GM18508 (cell line): Measurements from ENCODE around the gene LPGAT1.

Source experiments
- ATAC-seq: cut with Tn5 transposase; IDR thresholded peaks from one replicate; pipeline ENCODE4 v1.9.1; 2021; ENCODE audit warnings: moderate number of reproducible peaks; ENCODE audit not compliant: insufficient read depth, unreplicated experiment

Gene LPGAT1

GRCh38 chr1:211829343-211830054 is 1.1 kb downstream of the LPGAT1 start:
- ATAC-seq, result no peak

- ATAC-seq, result no peak
Measured at GRCh38 chr1:211828584-211829342, 1.8 kb downstream of the LPGAT1 start.

GRCh38 chr1:211827051-211827450 is 3.5 kb downstream of the LPGAT1 start:
- no peak for ATAC-seq

DNA sequence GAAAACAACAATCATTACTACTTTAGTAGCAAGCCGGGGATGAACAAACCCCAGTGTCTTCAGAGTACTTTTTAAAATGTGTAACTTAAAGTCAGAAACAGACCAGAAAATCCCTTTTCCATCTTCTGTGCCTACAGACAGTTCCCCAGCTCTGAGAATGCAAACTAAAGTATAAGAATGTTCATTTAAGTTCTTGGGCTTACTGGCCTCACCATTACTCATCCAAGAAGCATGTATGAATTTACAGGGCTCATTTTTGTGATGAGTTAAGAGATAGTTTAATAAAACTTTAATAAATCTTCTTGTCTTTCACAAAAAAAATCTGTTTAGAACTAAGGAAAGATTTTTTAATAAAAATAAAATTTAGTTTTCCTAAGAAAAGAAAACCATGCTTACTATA is 4.6 kb downstream of the LPGAT1 start:
- no peak for ATAC-seq

GRCh38 chr1:211822677-211823407 is 7.7 kb downstream of the LPGAT1 start:
- no peak for ATAC-seq

DNA sequence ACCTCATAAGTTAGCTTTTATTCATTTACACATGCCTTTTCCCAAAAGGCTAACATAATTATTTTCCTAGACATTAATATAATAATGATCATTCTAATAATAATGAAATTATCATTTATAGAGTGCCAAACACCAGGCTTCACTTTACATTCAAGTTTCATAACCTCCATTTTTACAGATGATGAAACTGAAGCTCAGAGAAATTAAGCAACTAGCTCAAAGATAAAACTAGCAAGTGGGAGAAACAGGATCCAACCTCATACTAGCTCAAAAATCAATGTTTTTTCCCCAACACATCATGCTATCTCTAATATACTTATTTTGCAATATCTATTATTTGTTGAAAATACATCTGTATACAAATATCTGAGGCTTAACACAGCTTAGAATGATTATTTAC is 14.0 kb downstream of the LPGAT1 start:
- ATAC-seq, result no peak

DNA sequence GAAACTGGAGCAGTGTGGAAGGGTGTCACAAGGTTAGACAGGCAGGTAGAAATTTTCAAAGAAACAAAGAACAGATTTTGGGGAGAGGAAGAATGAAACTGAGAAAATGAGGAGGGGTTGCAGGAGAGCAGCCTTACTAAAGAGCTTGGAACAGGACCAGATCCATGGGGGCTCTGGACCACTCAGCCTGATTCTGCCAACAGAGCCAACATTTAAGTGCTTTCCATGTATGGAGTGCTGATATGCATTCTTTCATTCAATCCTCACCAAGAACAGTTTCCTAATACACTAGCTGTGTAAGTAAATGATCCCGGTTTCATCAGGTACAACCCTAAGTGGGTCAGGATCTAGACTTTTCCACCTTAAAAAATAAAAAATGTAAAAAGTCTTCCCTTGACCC is 16.2 kb downstream of the LPGAT1 start:
- no peak for ATAC-seq

GRCh38 chr1:211813590-211813989 is 17.0 kb downstream of the LPGAT1 start:
- no peak for ATAC-seq

GRCh38 chr1:211812584-211812983 is 18.0 kb downstream of the LPGAT1 start:
- no peak for ATAC-seq

DNA sequence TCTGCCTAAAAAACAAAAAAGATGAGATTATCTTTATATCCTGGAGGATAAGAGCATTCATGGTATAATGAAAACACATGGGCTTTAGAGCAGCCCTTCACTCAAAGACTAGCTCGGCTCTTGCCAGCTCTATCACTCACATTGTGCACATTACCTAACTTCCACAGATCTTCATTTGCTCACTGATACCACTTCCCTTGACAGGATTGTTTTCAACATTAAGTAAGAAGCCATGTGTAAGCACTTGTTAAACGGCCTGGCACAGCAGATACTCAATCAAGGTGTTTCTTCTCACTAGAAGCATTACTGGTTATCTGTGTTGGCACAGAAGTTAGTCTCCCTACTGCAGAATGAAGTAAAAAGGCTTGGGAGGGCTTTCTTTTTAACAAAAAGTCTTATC is 18.7 kb downstream of the LPGAT1 start:
- ATAC-seq, result no peak

GRCh38 chr1:211811126-211811525 is 19.4 kb downstream of the LPGAT1 start:
- ATAC-seq, result no peak

DNA sequence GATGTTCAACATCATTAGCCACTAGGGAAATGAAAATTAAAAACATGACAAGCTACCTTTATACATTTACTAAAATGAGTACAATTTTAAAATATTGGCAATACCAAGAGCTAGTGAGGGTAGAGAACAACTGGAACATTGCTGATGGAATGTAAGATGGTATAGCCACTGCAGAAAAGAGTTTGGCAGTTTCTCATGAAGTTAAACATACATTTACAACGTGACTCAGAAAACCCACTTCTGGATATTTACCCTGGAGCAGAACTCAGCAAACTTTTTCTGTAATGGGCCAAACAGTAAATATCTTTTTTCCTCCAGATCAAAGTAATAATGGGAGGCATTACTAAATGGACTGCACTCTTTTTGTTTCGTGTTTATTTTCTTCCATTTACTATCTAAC is 22.1 kb downstream of the LPGAT1 start:
- ATAC-seq, result no peak

DNA sequence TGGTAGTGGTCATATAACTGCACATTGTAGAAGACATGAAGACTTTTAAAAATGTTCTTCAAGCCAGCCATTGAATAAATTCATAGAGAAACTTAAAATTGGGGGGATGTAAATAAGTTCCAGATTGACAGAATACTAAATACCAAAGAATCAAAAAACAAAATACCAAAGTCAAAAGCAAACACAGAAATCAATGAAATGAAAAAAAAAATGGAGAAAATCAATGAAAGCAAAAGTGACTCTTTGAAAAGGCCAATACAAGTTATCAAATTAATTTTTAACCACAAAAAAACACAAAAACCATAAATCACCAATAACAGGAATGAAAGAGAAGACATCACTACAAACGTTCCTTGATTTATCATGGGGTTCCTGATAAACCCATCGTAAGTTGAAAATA is 25.6 kb downstream of the LPGAT1 start:
- ATAC-seq, result no peak

DNA sequence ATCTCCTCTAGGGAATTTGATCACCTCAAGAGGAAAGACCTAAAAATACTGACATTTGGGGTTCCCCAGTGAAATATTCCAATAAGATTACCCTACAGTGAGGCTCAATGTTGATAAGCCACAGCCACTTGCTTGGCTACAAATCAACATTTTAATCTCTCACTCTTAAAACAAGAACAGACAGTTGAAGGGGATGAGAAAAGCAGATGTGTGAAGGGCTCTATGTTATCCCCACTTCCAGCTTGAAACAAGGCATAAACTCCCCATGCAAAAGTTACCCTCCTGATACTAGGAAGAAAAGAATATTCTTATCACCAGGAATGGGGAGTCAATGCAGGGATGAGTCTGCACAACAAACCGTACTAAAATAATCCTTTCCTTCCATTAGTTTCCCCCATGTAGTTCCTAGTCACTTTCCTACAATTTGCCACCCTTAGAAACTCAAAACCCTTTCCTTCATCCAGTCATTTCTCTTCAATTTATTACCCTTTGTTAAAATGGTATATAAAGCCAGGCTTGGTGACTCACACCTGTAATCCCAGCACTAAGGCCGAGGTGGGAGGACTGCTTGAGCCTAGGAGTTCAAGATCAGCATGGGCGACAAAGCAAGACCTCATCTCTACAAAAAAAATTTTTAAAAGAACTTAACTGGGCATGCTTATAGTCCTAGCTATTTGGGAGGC is 29.5 kb downstream of the LPGAT1 start:
- no peak for ATAC-seq

DNA sequence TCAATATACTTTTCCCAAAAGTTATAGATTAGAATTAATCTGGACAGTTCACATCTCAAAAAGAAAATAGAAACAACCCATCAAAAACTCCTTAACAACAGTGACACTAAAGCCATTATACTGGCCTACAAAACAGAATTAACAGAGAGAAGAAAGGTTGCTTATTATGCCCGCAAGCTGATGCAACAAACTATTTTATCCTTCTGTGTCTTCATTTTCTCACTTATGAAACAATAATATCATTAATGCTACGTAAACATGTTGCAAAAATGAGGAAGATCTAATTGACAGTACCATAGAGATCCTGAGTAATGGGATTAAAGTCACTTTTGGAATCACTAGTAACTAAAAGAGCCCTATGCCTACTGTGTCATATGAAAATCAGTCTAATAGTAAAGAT is 32.6 kb downstream of the LPGAT1 start:
- ATAC-seq, result no peak

GRCh38 chr1:211791979-211792378 is 38.6 kb downstream of the LPGAT1 start:
- ATAC-seq, result no peak

GRCh38 chr1:211789641-211790464 is 40.7 kb downstream of the LPGAT1 start:
- no peak for ATAC-seq

GRCh38 chr1:211788626-211789025 is 41.9 kb downstream of the LPGAT1 start:
- ATAC-seq, result no peak

- no peak for ATAC-seq
Measured at GRCh38 chr1:211783897-211784296, 46.7 kb downstream of the LPGAT1 start.

DNA sequence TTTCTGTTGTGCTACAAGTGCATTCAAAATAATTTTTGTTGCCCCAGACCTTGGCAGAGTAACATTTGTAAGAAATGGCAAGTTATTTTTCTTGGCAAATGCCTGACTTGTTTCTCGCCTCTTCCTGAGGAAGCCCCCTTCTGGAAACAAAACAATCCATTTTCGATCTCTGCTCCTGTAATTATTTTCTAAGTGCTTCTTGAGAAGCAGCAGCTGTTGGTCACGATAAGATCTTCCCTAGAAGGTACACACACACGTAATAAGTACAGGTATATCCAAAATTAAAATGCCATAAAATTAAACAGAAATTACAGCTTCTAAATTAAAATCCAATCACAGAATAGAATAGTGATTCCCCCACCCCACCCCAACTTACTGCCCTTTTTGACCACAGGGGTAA is 47.3 kb downstream of the LPGAT1 start:
- no peak for ATAC-seq
